Measurements from ENCODE around the gene PRLR.
"Not testable (repeated sequence)": the region's sequence is repeated elsewhere in the genome, so short reads cannot be mapped to it uniquely, and the experiment has no call there.

Gene PRLR

GRCh38 chr5:35230038-35230611, at the start of gene PRLR:
Gene PRLR, minus strand, starts transcription at chr5:35230487. Its CDS starts 140,867 bp downstream, at chr5:35089620.
- H3K4me3 Mint-ChIP-seq, result peak within 1 kb of the TSS; percentile 64
- H3K9me3 Mint-ChIP-seq, result no peaks in the 10 kb centered on the region
- H3K4me1 Mint-ChIP-seq, result peaks cover 7% of the 10 kb centered on the region
- H3K36me3 Mint-ChIP-seq (ENCODE audit: low read depth), result no peaks in the 10 kb centered on the region
- H3K27ac Mint-ChIP-seq, result no peak within 1 kb of the TSS
- ATAC-seq (no peak), DNase-seq (no peak)
- H3K27me3 Mint-ChIP-seq, result peaks cover 64% of the 10 kb centered on the region

- no peak for DNase-seq
- H3K27me3 Mint-ChIP-seq, result no peaks in the 10 kb centered on the region
- H3K36me3 Mint-ChIP-seq (ENCODE audit: low read depth), result no peaks in the 10 kb centered on the region
- H3K9me3 Mint-ChIP-seq, result no peaks in the 10 kb centered on the region
- no peak overlapping the region for H3K27ac Mint-ChIP-seq
- no peaks in the 10 kb centered on the region for H3K4me1 Mint-ChIP-seq
- ATAC-seq, result no peak
- H3K4me3 Mint-ChIP-seq, result no peak overlapping the region
These were observed 44.7 kb upstream of the PRLR start for GRCh38 chr5:35274839-35275509.

GRCh38 chr5:35269006-35269405, 38.7 kb upstream of the PRLR start:
- Mint-ChIP-seq H3K4me3 (no peak overlapping the region), H3K27ac (no peak overlapping the region), H3K36me3 (ENCODE audit: low read depth) (no peaks in the 10 kb centered on the region), H3K4me1 (no peaks in the 10 kb centered on the region), H3K27me3 (no peaks in the 10 kb centered on the region), H3K9me3 (no peaks in the 10 kb centered on the region)
- ATAC-seq (no peak), DNase-seq (no peak)

GRCh38 chr5:35266276-35266675, 36.0 kb upstream of the PRLR start:
- Mint-ChIP-seq H3K4me1 (no peaks in the 10 kb centered on the region), H3K4me3 (no peak overlapping the region), H3K27me3 (no peaks in the 10 kb centered on the region), H3K9me3 (no peaks in the 10 kb centered on the region), H3K36me3 (ENCODE audit: low read depth) (no peaks in the 10 kb centered on the region), H3K27ac (no peak overlapping the region)
- no peak for DNase-seq
- ATAC-seq, result no peak

- ATAC-seq, result no peak
- no peaks in the 10 kb centered on the region for H3K9me3 Mint-ChIP-seq
- H3K4me3 Mint-ChIP-seq, result no peak overlapping the region
- H3K36me3 Mint-ChIP-seq (ENCODE audit: low read depth), result no peaks in the 10 kb centered on the region
- no peaks in the 10 kb centered on the region for H3K4me1 Mint-ChIP-seq
- no peak overlapping the region for H3K27ac Mint-ChIP-seq
- no peak for DNase-seq
- H3K27me3 Mint-ChIP-seq, result peaks cover 8% of the 10 kb centered on the region
These were observed 34.2 kb upstream of the PRLR start for GRCh38 chr5:35264509-35264908.

GRCh38 chr5:35263266-35263877, 33.1 kb upstream of the PRLR start:
- Mint-ChIP-seq H3K4me1 (no peaks in the 10 kb centered on the region), H3K9me3 (no peaks in the 10 kb centered on the region), H3K27ac (no peak overlapping the region), H3K27me3 (peaks cover 14% of the 10 kb centered on the region), H3K36me3 (ENCODE audit: low read depth) (no peaks in the 10 kb centered on the region), H3K4me3 (no peak overlapping the region)
- no peak for DNase-seq
- ATAC-seq, result no peak

GRCh38 chr5:35253582-35253981, 23.3 kb upstream of the PRLR start:
- no peak for ATAC-seq
- Mint-ChIP-seq H3K27me3 (no peaks in the 10 kb centered on the region), H3K27ac (no peak overlapping the region), H3K9me3 (peaks cover 19% of the 10 kb centered on the region), H3K4me1 (peaks cover 2% of the 10 kb centered on the region), H3K4me3 (no peak overlapping the region), H3K36me3 (ENCODE audit: low read depth) (no peaks in the 10 kb centered on the region)
- no peak for DNase-seq

GRCh38 chr5:35252963-35253362, 22.7 kb upstream of the PRLR start:
- ATAC-seq (no peak), DNase-seq (no peak)
- Mint-ChIP-seq H3K4me3 (no peak overlapping the region), H3K4me1 (peaks cover 2% of the 10 kb centered on the region), H3K27ac (no peak overlapping the region), H3K36me3 (ENCODE audit: low read depth) (no peaks in the 10 kb centered on the region), H3K9me3 (peaks cover 19% of the 10 kb centered on the region), H3K27me3 (no peaks in the 10 kb centered on the region)

- ATAC-seq (no peak), DNase-seq (no peak)
- peaks cover 9% of the 10 kb centered on the region for H3K9me3 Mint-ChIP-seq
- no peaks in the 10 kb centered on the region for H3K36me3 Mint-ChIP-seq (ENCODE audit: low read depth)
- no peak overlapping the region for H3K27ac Mint-ChIP-seq
- H3K4me1 Mint-ChIP-seq, result peaks cover 2% of the 10 kb centered on the region
- peaks cover 4% of the 10 kb centered on the region for H3K27me3 Mint-ChIP-seq
- no peak overlapping the region for H3K4me3 Mint-ChIP-seq
These were observed 18.8 kb upstream of the PRLR start for GRCh38 chr5:35248843-35249780.

- no peak for ATAC-seq
These were observed 17.4 kb upstream of the PRLR start for GRCh38 chr5:35247648-35248034.

GRCh38 chr5:35246900-35247647, 16.8 kb upstream of the PRLR start:
- H3K27me3 Mint-ChIP-seq, result peaks cover 6% of the 10 kb centered on the region

More at GRCh38 chr5:35247648-35248034, 17.4 kb upstream of the PRLR start:
- Mint-ChIP-seq H3K36me3 (ENCODE audit: low read depth) (no peaks in the 10 kb centered on the region), H3K4me3 (no peak overlapping the region), H3K4me1 (peaks cover 2% of the 10 kb centered on the region), H3K9me3 (no peaks in the 10 kb centered on the region), H3K27ac (no peak overlapping the region), H3K27me3 (peaks cover 4% of the 10 kb centered on the region)
- DNase-seq, result no peak

GRCh38 chr5:35246411-35246810, 16.1 kb upstream of the PRLR start:
- Mint-ChIP-seq H3K27me3 (peaks cover 6% of the 10 kb centered on the region), H3K27ac (no peak overlapping the region), H3K36me3 (ENCODE audit: low read depth) (no peaks in the 10 kb centered on the region), H3K4me1 (peaks cover 2% of the 10 kb centered on the region), H3K9me3 (no peaks in the 10 kb centered on the region), H3K4me3 (no peak overlapping the region)
- DNase-seq, result no peak
- no peak for ATAC-seq

More at GRCh38 chr5:35246900-35247647, 16.8 kb upstream of the PRLR start:
- no peaks in the 10 kb centered on the region for H3K9me3 Mint-ChIP-seq
- DNase-seq (no peak), ATAC-seq (no peak)
- no peak overlapping the region for H3K27ac Mint-ChIP-seq
- H3K4me1 Mint-ChIP-seq, result peaks cover 2% of the 10 kb centered on the region
- no peaks in the 10 kb centered on the region for H3K36me3 Mint-ChIP-seq (ENCODE audit: low read depth)
- no peak overlapping the region for H3K4me3 Mint-ChIP-seq

- not testable (repeated sequence) for H3K4me3 Mint-ChIP-seq; H3K27ac Mint-ChIP-seq; H3K9me3 Mint-ChIP-seq; H3K4me1 Mint-ChIP-seq; ATAC-seq; DNase-seq; H3K36me3 Mint-ChIP-seq (ENCODE audit: low read depth); H3K27me3 Mint-ChIP-seq
These were observed 15.1 kb upstream of the PRLR start for GRCh38 chr5:35245371-35245770.

- no peak for ATAC-seq
- Mint-ChIP-seq H3K36me3 (ENCODE audit: low read depth) (no peaks in the 10 kb centered on the region), H3K4me1 (peaks cover under 1% of the 10 kb centered on the region), H3K4me3 (no peak overlapping the region), H3K27ac (no peak overlapping the region), H3K27me3 (peaks cover 6% of the 10 kb centered on the region), H3K9me3 (no peaks in the 10 kb centered on the region)
- DNase-seq, result no peak
These were observed 13.9 kb upstream of the PRLR start for GRCh38 chr5:35244171-35244570.
